ENCODE data around the gene NOS1AP.

DNA sequence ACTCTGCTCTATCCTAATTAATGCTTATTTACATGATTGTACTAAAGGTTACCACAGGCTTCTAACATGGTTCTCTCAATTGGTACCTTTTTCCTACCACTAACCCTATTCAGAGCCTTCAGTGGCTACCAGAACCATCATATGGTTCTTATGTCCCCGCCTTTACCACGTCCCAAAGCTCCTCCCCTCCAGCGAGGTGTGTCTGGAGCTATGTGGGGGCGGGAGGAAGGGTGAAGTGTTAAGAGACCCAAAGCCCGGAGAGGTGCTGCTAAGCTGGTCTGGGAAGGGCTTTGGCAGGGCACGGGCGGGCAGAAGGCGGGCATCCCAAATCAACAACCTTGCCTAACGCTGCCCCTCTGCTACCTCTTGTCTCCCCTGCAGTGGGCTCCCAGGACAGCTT lies 297.2 kb downstream of the NOS1AP start:
- TF ChIP-seq, protein P1, sequence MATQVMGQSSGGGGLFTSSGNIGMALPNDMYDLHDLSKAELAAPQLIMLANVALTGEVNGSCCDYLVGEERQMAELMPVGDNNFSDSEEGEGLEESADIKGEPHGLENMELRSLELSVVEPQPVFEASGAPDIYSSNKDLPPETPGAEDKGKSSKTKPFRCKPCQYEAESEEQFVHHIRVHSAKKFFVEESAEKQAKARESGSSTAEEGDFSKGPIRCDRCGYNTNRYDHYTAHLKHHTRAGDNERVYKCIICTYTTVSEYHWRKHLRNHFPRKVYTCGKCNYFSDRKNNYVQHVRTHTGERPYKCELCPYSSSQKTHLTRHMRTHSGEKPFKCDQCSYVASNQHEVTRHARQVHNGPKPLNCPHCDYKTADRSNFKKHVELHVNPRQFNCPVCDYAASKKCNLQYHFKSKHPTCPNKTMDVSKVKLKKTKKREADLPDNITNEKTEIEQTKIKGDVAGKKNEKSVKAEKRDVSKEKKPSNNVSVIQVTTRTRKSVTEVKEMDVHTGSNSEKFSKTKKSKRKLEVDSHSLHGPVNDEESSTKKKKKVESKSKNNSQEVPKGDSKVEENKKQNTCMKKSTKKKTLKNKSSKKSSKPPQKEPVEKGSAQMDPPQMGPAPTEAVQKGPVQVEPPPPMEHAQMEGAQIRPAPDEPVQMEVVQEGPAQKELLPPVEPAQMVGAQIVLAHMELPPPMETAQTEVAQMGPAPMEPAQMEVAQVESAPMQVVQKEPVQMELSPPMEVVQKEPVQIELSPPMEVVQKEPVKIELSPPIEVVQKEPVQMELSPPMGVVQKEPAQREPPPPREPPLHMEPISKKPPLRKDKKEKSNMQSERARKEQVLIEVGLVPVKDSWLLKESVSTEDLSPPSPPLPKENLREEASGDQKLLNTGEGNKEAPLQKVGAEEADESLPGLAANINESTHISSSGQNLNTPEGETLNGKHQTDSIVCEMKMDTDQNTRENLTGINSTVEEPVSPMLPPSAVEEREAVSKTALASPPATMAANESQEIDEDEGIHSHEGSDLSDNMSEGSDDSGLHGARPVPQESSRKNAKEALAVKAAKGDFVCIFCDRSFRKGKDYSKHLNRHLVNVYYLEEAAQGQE (IDR thresholded peaks at IDR 0.05; ENCODE audit: insufficient read depth in 1 of 2, low read depth in 2 of 2, low read length in 2 of 2), result no peak
- TF ChIP-seq SIN3A (IDR thresholded peaks at IDR 0.05; ENCODE audit: borderline replicate concordance, insufficient read depth, low read length) (no peak), POLR2AphosphoS5 (IDR thresholded peaks at IDR 0.05; ENCODE audit: low read depth, low read length) (no peak), TAF1 (IDR thresholded peaks at IDR 0.05; ENCODE audit: borderline replicate concordance, insufficient read depth, low read length) (no peak)

Data from PFSK-1 (cell line).